Neural progenitor cell (in vitro differentiated cells): ENCODE data around the gene GNB1.

ENCODE experiments used
- EZH2 ChIP-seq: fragments of 200-600 bp; sonication (generic); IDR thresholded peaks from 2 replicates; pipeline ENCODE4 v1.6.1; 2017; ENCODE audit warnings: antibody characterized with exemption, mild to moderate bottlenecking, moderate library complexity
- EZH2phosphoT487 ChIP-seq: fragments of 200-600 bp; sonication (generic); IDR thresholded peaks from 2 replicates; pipeline ENCODE4 v1.6.1; 2017; ENCODE audit warnings: antibody characterized with exemption
- TF ChIP-seq, protein P1 (sequence below): fragments of 200-600 bp; sonication (generic); IDR thresholded peaks from 2 replicates; pipeline ENCODE4 v1.5.1; 2017; ENCODE audit warnings: antibody characterized with exemption, mild to moderate bottlenecking

DNA sequence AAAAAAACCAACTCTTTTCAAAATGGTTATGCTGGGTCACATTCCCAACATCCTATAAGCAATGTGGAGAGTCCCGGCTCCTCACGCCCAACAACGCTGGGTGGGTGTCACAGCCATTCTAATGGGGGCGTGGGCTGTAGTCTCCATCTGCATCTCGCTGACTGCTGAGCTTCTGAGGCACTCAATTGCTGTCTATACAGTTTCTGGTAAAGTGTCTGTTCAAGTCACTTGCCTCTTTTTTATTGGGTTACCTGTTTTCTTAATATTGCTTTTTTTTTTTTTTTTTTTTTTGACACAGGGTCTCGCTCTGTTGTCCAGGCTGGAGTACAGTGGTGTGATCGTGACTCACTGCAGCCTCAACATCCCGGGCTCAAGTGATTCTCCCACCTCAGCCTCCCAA lies 54.8 kb downstream of the GNB1 start:
- TF ChIP-seq, protein P1, sequence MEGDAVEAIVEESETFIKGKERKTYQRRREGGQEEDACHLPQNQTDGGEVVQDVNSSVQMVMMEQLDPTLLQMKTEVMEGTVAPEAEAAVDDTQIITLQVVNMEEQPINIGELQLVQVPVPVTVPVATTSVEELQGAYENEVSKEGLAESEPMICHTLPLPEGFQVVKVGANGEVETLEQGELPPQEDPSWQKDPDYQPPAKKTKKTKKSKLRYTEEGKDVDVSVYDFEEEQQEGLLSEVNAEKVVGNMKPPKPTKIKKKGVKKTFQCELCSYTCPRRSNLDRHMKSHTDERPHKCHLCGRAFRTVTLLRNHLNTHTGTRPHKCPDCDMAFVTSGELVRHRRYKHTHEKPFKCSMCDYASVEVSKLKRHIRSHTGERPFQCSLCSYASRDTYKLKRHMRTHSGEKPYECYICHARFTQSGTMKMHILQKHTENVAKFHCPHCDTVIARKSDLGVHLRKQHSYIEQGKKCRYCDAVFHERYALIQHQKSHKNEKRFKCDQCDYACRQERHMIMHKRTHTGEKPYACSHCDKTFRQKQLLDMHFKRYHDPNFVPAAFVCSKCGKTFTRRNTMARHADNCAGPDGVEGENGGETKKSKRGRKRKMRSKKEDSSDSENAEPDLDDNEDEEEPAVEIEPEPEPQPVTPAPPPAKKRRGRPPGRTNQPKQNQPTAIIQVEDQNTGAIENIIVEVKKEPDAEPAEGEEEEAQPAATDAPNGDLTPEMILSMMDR = no peak
- TF ChIP-seq EZH2 (no peak), EZH2phosphoT487 (no peak)
